Measurements from ENCODE around the gene CHAF1A.

CHAF1A gene

DNA sequence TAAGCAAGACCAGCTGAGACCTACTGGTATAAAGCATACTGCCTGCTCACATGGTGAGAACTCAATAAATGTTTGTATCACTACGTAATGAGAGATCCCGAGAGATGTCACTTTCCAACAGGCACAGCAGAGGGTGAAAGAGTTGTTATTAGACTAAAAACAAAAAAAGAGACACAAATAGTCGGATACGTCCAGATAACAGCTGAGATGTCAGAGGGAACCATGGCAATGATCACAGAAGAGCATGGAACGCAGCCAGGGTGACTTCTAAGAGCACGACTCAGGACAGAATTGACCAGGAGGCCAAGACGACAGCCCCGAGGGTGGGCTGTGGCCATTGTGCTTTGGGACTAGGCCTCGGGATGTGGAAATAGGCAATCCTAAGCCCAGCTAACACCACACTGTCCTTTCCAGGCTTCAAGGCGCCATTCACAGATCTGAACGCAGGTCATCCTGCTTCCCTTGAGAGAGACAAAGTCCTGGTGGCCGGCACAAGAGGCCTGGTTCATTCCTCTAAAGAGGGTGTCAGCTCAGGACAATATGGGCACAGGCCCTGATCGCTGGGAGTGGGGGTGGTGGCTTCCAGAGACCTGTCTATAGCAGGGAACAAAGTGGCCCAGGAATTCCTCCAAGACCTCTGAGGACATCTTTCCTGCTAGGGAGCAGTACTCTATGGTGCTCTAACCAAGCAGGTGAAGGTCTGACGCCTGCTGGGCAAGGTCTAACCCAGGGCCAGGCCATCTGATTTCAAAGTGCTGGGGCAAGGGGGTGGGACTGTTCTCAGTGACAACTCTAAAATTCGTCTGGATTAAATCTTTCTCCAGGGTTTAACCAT is 5.3 kb upstream of the CHAF1A start:
- H3K36me3 Mint-ChIP-seq (ENCODE audit: low read depth): peaks cover 17% of the 10 kb centered on the region
- TF ChIP-seq, protein P1, sequence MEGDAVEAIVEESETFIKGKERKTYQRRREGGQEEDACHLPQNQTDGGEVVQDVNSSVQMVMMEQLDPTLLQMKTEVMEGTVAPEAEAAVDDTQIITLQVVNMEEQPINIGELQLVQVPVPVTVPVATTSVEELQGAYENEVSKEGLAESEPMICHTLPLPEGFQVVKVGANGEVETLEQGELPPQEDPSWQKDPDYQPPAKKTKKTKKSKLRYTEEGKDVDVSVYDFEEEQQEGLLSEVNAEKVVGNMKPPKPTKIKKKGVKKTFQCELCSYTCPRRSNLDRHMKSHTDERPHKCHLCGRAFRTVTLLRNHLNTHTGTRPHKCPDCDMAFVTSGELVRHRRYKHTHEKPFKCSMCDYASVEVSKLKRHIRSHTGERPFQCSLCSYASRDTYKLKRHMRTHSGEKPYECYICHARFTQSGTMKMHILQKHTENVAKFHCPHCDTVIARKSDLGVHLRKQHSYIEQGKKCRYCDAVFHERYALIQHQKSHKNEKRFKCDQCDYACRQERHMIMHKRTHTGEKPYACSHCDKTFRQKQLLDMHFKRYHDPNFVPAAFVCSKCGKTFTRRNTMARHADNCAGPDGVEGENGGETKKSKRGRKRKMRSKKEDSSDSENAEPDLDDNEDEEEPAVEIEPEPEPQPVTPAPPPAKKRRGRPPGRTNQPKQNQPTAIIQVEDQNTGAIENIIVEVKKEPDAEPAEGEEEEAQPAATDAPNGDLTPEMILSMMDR (IDR thresholded peaks at IDR 0.05; ENCODE audit: unreplicated experiment in 3 of 3): no peak
- peaks cover 54% of the 10 kb centered on the region for H3K4me1 Mint-ChIP-seq
- peak overlapping the region; percentile 29 to 79 (median 43) for H3K4me3 Mint-ChIP-seq
- peak overlapping the region in 2 of 3 experiments; percentile 9 to 34 for H3K27ac Mint-ChIP-seq
- H3K9me3 Mint-ChIP-seq: no peaks in the 10 kb centered on the region
- no peaks in the 10 kb centered on the region for H3K27me3 Mint-ChIP-seq (ENCODE audit: low read depth)

DNA sequence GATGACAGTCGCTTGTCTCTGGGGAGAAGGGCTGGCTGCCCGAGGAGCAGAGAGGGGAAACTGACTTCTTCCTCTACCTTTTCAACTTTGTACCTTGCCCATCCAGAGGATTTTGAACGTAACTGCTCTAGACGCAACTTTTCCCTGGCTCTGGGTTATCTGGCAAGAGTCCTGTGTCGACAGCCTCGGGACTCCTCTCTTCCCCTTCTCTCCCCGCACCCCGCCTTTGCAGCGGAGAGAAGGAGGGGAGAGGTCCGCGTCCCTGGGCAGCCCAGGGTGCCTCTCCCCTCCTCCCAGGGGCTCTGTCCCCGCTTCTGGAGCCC is 2.7 kb upstream of the CHAF1A start:
- Mint-ChIP-seq H3K4me1 (peaks cover 51% of the 10 kb centered on the region), H3K9me3 (no peaks in the 10 kb centered on the region), H3K4me3 (peak overlapping the region; percentile 92 to 95 (median 95))

DNA sequence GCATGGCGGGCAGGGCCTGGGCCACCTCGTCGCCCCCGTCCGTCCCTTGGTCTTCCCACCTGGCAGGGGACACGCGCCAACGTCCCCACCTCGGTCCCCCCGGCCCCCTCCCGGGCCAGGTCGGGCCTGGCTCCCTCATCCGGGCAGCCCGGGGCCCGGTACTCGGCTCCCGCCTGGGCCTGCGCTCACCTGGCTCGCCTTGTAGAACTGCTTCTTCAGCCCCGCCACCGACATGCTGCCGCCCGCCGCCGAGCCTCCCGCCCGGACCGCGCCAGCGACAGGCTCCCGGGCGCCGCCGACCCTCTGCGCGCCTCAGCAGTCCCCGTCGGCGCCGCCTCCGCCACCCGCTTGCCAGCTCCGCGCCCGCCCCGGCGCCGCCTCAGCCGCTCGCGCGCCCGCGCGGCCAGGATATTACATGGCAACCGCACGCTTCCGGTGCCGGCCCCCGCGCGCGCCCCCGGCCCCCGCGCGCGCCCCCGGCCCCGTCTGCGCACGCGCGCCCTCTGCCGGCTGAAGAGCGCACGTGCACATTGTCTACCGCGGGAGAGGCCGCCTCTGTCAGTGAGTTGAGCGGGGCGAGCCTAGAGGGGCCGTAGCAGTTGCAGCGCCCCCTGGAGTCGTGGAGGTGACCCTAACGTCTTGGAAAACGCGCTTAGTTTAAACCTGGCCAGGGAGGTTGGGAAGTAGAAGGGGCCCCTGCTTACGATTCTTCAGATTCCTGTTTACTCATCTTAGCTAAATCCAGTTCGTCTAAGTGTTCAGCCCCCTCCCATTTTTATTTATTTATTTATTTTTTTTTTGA is 2.1 kb upstream of the CHAF1A start, which contains the start of gene SH3GL1:
Gene SH3GL1 (minus strand): TSS at position 413 of the 802 bp plus-strand sequence. CDS start 179 bp downstream, at position 234.
- Mint-ChIP-seq H3K4me3 (peak within 1 kb of the TSS; percentile 92 to 95 (median 95)), H3K9me3 (no peaks in the 10 kb centered on the region), H3K36me3 (ENCODE audit: low read depth) (peaks cover 10% of the 10 kb centered on the region), H3K27ac (peak within 1 kb of the TSS; percentile 76 to 89 (median 88)), H3K27me3 (ENCODE audit: low read depth) (no peaks in the 10 kb centered on the region), H3K4me1 (peaks cover 48% of the 10 kb centered on the region)
- TF ChIP-seq, protein P1 (IDR thresholded peaks at IDR 0.05; ENCODE audit: unreplicated experiment in 3 of 3): peak; percentile 90 to 94 (median 93)

More for the DNA sequence above, 2.7 kb upstream of the CHAF1A start:
- peaks cover 14% of the 10 kb centered on the region for H3K36me3 Mint-ChIP-seq (ENCODE audit: low read depth)
- TF ChIP-seq, protein P1 (IDR thresholded peaks at IDR 0.05; ENCODE audit: unreplicated experiment in 3 of 3): no peak
- H3K27me3 Mint-ChIP-seq (ENCODE audit: low read depth): no peaks in the 10 kb centered on the region
- peak overlapping the region; percentile 76 to 89 (median 88) for H3K27ac Mint-ChIP-seq

DNA sequence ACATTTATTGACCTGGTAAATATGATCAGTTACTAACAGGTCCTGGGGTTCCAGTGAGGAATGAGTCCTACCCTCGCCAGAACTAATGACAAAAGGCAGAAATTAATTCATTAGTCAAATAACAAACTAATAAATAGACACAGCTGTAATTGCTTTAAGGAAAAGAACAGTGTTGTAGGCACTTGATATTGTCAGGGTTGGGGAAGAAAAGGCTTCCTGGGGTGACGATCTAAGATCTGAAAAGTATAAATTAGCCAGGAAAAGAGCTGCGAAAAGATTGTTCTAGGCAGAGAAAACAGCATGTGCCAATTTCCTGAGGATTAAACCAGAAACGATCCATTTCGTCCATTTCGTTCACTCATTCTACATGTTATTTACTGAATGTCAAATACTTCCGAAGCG is 670 bp upstream of the CHAF1A start:
- Mint-ChIP-seq H3K36me3 (ENCODE audit: low read depth) (peaks cover 6% of the 10 kb centered on the region), H3K9me3 (no peaks in the 10 kb centered on the region), H3K4me3 (peak overlapping the region; percentile 87 to 88 (median 87)), H3K4me1 (peaks cover 43% of the 10 kb centered on the region), H3K27ac (peak overlapping the region; percentile 78 to 93 (median 90)), H3K27me3 (ENCODE audit: low read depth) (no peaks in the 10 kb centered on the region)
- TF ChIP-seq, protein P1 (IDR thresholded peaks at IDR 0.05; ENCODE audit: unreplicated experiment in 3 of 3): no peak

DNA sequence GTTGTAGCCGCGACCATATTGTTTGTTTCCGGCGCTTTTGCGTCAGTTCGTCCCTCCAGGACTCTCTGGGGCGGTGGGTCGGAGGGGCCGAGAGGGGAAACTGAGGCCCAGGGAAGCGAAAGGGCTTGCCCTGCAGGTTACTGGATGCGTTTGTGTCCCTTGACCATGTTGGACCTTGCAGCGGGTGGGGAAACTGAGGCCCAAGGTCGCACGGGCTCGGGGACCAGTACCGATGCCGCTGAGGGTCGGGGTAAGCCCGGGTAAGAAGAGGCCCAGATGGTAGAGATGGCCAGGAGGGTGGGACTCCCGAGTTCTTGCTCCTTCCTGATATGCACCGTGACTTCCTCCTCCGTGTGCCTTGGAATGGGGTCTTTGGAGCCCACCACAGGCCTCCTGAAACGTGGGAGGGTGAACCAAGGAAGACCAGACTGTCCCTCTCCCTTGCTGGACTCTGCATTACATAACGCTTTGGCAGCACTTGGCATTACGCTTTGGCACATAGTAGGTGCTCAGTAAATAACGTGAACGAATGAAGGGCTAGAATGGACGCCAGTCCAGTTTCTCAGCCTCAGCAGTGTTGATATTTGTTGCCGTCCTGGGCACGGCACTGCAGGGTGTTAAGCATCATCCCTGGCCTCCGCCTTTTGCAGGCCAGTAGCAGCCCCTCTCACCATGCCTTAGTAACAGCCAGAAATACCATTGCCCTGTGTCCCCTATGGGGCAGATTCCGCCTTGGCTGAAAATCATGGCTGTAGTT is 743 bp downstream of the CHAF1A start:
- Mint-ChIP-seq H3K36me3 (ENCODE audit: low read depth) (peaks cover 3% of the 10 kb centered on the region), H3K27ac (peak overlapping the region in 2 of 3 experiments; percentile 43 to 46), H3K4me3 (peak overlapping the region; percentile 90 to 95 (median 93)), H3K27me3 (ENCODE audit: low read depth) (no peaks in the 10 kb centered on the region), H3K4me1 (peaks cover 35% of the 10 kb centered on the region), H3K9me3 (no peaks in the 10 kb centered on the region)
- TF ChIP-seq, protein P1 (IDR thresholded peaks at IDR 0.05; ENCODE audit: unreplicated experiment in 3 of 3): no peak

Data from nephron (organoid).